H1 (cell line): ENCODE data around the gene PUS7L.

Source experiments
- ASH2L ChIP-seq: fragments of 200-600, 300-600 bp; sonication (generic); IDR thresholded peaks from one replicate; pipeline ENCODE4 v1.7.1; 2017; ENCODE audit warnings: low read length
- ATF3 ChIP-seq: IDR thresholded peaks from 2 replicates; pipeline ENCODE4 v1.6.1; 2011; ENCODE audit warnings: low read depth, mild to moderate bottlenecking, low read length; ENCODE audit not compliant: insufficient read depth
- BRCA1 ChIP-seq: IDR thresholded peaks from 2 replicates; pipeline ENCODE4 v1.6.1; 2012; ENCODE audit warnings: low read depth, low read length, improper control_type of control experiment
- CTCF ChIP-seq, 3 experiments: IDR thresholded peaks; 1 replicate in 2 of 3; 2 replicates in 1 of 3; pipeline versions ENCODE4 v1.5.1 to v1.6.1; 2011; ENCODE audit warnings: low read length in 3 of 3, mild to moderate bottlenecking in 3 of 3, inconsistent platforms in 2 of 3, low read depth in 1 of 3, moderate library complexity in 1 of 3; ENCODE audit not compliant: insufficient read depth in 1 of 3; ENCODE audit errors: control extremely low read depth in 1 of 3
- EP300 ChIP-seq, 2 experiments: IDR thresholded peaks; 1 replicate in 1 of 2; 2 replicates in 1 of 2; pipeline ENCODE4 v1.6.1; 2011 to 2012; ENCODE audit warnings: low read depth in 2 of 2, low read length in 2 of 2, mild to moderate bottlenecking in 2 of 2, borderline replicate concordance in 1 of 2, inconsistent platforms in 1 of 2, moderate library complexity in 1 of 2
- MAFK ChIP-seq: IDR thresholded peaks from 2 replicates; pipeline ENCODE4 v1.6.1; 2012; ENCODE audit warnings: low read depth, mild to moderate bottlenecking, improper control_type of control experiment, low read length
- MAX ChIP-seq: IDR thresholded peaks from 2 replicates; pipeline ENCODE4 v1.6.1; 2012; ENCODE audit warnings: inconsistent platforms
- POLR2A ChIP-seq, 2 experiments: IDR thresholded peaks; 1 replicate in 1 of 2; 2 replicates in 1 of 2; pipeline ENCODE4 v1.6.1; 2011; ENCODE audit warnings: low read depth in 2 of 2, low read length in 2 of 2, mild to moderate bottlenecking in 2 of 2; ENCODE audit errors: control extremely low read depth in 1 of 2
- POLR2AphosphoS5 ChIP-seq: IDR thresholded peaks from 2 replicates; pipeline ENCODE4 v1.6.1; 2011; ENCODE audit warnings: low read depth, low read length
- SUZ12 ChIP-seq: fragments of 200-600 bp; sonication (generic); IDR thresholded peaks from 2 replicates; pipeline ENCODE4 v1.6.1; 2012; ENCODE audit warnings: mild to moderate bottlenecking, inconsistent platforms, low read length, moderate library complexity, mixed read lengths
- TAF1 ChIP-seq: IDR thresholded peaks from 2 replicates; pipeline ENCODE4 v1.6.1; 2011; ENCODE audit warnings: mild to moderate bottlenecking, low read depth, low read length
- TCF12 ChIP-seq: IDR thresholded peaks from 2 replicates; pipeline ENCODE4 v1.6.1; 2011; ENCODE audit warnings: low read depth, mild to moderate bottlenecking, low read length
- TEAD4 ChIP-seq: IDR thresholded peaks from 2 replicates; pipeline ENCODE4 v1.6.1; 2012; ENCODE audit warnings: low read depth, low read length, inconsistent platforms, mixed read lengths
- USF2 ChIP-seq: IDR thresholded peaks from 2 replicates; pipeline ENCODE4 v1.6.1; 2011; ENCODE audit warnings: low read length, improper control_type of control experiment

GRCh38 chr12:43737646-43738045, 20.9 kb downstream of the PUS7L start:
- TF ChIP-seq CTCF (IDR thresholded peaks at IDR 0.05; ENCODE audit: control extremely low read depth in 1 of 3, insufficient read depth in 1 of 3, low read depth in 1 of 3, low read length in 3 of 3) (no peak), ATF3 (no peak), EP300 (IDR thresholded peaks at IDR 0.05; ENCODE audit: borderline replicate concordance in 1 of 2, low read depth in 2 of 2, low read length in 2 of 2) (no peak), MAX (no peak), BRCA1 (no peak), TEAD4 (no peak), ASH2L (no peak), MAFK (no peak), POLR2A (IDR thresholded peaks at IDR 0.05; ENCODE audit: control extremely low read depth in 1 of 2, low read depth in 2 of 2, low read length in 2 of 2) (no peak), USF2 (no peak), TCF12 (no peak), POLR2AphosphoS5 (no peak), TAF1 (no peak), SUZ12 (no peak)
